ENCODE measurements around the gene RHOU.

GRCh38 chr1:228777236-228777635 is 42.0 kb downstream of the RHOU start:
- TF ChIP-seq, protein P1, sequence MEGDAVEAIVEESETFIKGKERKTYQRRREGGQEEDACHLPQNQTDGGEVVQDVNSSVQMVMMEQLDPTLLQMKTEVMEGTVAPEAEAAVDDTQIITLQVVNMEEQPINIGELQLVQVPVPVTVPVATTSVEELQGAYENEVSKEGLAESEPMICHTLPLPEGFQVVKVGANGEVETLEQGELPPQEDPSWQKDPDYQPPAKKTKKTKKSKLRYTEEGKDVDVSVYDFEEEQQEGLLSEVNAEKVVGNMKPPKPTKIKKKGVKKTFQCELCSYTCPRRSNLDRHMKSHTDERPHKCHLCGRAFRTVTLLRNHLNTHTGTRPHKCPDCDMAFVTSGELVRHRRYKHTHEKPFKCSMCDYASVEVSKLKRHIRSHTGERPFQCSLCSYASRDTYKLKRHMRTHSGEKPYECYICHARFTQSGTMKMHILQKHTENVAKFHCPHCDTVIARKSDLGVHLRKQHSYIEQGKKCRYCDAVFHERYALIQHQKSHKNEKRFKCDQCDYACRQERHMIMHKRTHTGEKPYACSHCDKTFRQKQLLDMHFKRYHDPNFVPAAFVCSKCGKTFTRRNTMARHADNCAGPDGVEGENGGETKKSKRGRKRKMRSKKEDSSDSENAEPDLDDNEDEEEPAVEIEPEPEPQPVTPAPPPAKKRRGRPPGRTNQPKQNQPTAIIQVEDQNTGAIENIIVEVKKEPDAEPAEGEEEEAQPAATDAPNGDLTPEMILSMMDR (IDR thresholded peaks at IDR 0.05): no peak
- TF ChIP-seq POLR2A (IDR thresholded peaks at IDR 0.05): no peak
